OCI-LY3 (cell line): ENCODE data around the gene FXYD7.

Source experiments
- CTCF ChIP-seq: fragments of 200-600, 300-600 bp; sonication (generic); IDR thresholded peaks from 2 replicates; pipeline ENCODE4 v1.5.1; 2014; ENCODE audit warnings: antibody characterized with exemption, low read length, low read depth
- EZH2phosphoT487 ChIP-seq: fragments of 200-600 bp; shearing (Covaris generic); IDR thresholded peaks from 2 replicates; pipeline ENCODE4 v1.6.1; 2018; ENCODE audit warnings: antibody characterized with exemption, mixed run types, low read depth

GRCh38 chr19:35159606-35160005 is 16.6 kb downstream of the FXYD7 start:
- TF ChIP-seq CTCF (no peak), EZH2phosphoT487 (no peak)
